ENCODE results near the gene TSPAN14.
A peak's percentile ranks its signal among the peaks of the same experiment; 100 is the strongest.

TSPAN14 gene

DNA sequence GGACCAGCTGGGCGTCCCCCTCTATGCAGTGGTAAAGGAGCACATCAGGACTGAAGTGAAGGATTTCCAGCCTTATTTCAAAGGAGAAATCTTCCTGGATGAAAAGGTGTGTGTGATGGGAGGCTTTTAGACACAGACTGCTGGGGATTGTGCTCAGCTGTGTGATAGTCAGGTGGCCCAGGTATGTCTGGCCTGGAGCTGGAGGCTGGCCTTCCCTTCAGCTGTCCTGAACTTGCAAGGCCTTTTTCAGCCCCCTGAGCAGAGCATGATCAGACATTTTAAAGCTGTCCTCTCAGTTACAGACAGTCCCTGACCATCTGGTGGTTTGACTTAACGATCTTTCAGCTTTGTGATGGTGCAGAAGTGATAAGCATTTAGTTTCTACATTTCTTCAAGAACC lies 28.2 kb upstream of the TSPAN14 start:
- DNase-seq: no peak

DNA sequence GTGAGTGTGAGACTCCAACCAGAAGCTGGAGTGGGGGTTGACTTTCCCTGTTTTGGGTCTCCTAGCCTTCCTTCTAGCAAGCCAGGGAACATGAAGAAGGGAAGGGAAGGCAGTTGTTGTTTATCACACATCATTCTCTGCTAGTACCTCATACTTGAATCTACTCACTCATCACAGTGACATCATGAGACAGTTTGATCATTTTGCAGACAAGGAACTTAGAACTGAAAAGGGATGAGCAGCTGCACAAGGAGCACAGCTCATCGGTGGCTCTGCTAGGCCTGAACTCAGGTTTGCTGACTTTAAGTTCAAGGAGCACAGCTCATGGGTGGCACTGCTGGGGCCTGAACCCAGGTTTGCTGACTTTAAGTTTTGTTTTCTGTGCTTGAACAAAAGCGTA lies 26.6 kb upstream of the TSPAN14 start:
- no peak for DNase-seq

GRCh38 chr10:80429521-80429973 lies 24.6 kb upstream of the TSPAN14 start:
- DNase-seq: no peak

- no peak for DNase-seq
These were observed 21.0 kb upstream of the TSPAN14 start for GRCh38 chr10:80433134-80433533.

DNA sequence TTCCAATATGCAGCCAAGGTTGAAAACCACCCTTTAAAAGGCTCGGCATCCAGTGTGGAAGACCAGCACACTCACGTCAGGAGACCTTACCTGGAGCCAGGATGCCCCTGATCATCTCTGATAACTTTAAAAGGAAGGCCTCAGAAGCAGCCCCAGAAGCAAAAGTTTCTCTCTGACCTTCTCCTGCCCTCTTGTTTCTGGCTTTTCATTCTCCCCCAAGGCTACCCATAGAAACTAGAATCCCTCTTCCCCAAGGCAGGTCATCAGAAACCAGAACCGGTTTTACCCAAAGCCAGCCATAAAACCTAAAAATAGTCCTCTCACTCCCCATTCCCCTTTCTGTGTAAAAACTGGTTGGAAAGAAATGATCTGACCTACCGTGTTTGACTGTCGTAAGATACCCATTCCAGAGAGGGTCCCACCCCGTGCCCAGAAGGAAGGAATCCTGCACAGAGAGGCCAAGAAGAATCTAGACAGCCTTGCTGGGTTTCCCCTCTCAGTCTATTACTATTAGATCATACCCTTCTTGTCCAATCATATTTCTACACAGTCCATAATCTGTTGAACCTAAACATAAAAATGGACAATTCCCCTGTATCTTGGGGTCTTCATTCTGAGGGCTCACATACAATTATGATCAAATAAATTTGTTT lies 17.5 kb upstream of the TSPAN14 start:
- no peak for DNase-seq

DNA sequence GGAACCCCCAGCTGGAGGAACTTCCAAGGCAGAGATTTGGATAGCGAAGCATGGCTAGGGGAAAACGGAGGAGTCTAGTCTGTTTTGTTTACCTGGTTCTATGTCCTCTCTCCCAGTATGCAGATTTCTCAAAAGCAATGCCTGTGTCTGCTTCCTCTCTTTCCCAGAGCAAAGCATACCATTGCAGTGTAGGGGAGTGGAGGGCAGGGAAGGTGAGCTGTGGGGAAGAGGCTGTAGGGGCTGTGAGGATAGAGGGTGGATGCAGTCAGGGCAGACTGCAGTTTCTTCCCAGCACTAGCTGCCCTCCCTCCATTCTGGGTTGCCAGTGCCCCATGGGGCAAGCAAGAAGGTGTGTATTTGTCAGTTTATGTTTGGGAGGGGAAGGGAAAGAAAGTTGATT lies 16.9 kb upstream of the TSPAN14 start:
- DNase-seq: no peak

DNA sequence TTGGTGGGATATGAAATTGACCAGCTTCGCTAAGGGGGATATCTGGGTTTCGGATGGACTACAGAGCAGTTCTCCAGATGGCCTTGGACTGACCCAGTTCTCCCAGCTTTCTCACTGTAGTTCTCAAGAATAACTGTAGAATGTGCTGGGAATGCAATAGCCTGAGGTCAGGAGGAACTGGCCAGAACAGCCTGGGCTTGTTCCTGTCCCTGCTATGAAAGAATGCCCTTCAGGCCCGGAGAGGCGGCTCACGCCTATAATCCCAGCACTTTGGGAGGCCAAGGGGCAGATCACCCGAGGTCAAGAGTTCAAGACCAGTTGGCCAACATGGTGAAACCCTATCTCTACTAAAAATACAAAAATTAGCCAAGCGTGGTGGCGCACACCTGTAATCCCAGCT lies 12.3 kb upstream of the TSPAN14 start:
- DNase-seq: no peak

DNA sequence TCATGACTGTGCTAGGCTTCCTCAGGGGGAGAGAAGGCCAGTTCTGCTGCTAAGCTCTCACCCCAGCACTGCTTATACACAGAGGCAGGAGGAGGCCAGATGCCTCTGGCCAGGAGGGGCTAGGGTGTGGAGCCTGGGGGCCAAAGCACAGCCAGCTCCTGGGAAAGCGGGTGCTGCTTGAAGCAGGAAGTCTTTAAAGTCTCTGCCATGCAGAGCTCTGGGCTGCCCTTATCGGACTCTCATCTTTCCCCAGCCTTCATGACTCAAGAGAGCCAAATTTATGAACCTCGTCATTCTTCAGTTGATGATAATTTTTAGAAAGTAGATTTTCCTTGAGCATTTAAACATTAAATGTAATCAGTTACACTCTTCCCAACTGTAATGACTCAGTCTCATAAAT lies 11.2 kb upstream of the TSPAN14 start:
- DNase-seq: no peak

DNA sequence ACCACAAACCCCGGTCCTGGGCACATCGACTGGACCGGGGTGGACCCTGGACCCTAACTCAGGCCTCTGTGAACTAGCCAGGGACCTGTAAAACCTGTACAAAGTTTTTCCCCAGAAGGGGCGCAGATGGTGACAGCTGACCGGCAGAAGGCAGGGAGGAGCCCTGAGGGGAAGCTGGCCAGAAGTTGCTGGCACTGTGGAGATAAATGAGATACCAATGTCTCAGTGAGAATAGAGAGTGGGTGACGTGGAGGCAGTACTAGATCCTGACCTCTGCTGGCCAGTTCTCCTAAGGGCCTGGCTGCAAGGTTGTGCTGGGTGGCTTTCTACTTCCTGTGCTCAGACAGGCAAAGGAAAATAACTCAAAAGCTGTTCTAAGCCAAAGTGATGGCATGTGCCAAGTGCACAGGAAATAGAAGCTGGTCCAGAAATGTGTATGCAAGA lies 10.6 kb upstream of the TSPAN14 start:
- DNase-seq: no peak

GRCh38 chr10:80444124-80444523 lies 10.0 kb upstream of the TSPAN14 start:
- no peak for DNase-seq

DNA sequence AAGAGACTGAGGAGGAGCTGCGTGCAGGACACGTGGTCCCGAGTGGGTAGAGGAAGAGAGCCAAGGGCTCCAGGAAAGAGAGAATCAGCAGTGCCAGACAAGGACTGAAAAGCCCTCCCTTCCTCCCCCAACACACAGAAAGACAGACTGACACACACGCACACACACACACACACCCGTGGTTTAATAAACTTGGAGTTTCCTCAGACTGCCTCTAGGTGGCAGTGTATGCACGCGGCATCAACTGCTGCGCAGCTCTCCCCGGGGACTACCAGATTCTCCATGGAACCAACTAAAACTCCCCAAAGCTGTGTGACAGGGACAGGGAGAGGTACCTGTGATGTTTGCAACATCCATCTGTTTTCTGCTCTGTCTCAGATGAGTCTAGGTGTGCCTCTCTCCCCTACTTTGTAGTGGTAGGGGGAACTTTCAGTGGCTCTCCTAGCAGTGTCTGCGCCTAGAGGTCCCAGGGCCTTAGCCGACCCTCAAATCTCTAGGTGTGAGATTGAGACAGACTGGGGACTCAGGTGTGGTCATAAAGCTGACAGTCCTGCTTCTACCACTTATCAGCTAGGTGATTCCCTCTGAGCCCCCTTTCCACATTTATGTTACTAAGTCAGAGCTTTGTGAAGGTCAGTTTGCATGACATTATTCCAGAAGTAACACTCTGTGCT lies 9.3 kb upstream of the TSPAN14 start:
- peak; percentile 17 for DNase-seq

GRCh38 chr10:80447436-80448190 lies 6.5 kb upstream of the TSPAN14 start:
- DNase-seq: no peak

DNA sequence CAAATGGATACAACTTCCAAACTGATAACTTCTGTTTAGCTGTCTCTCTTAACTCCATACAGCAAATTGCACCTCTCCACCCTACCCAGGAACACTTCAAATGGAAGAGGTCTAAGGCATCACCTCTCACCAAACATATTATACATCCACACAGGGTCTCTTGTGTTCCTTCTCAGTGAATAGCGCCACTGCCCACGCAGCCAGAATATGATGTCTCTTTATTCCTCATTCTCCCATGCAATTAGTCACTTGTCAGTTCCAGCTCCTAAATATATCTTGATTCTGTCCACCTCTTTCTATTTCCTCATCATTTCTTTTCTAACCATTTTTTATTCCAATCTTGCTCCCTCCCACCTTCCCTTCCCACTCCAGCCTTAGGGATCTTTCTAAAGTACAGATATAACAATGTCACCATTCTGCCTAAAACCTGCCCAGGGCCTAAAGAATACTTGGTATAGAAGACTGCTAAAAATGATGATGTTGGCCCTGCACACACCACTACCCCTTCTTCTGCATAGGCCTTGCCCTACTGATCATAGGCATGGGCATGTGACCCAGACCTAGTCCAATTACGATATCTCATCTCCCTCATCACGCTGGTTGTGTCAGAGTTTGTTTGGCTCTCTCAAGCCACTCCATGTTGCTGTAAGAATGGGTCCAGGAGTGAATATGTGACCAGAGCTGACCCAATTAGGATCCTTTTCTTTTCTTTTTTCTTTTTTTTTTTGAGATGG lies 5.7 kb upstream of the TSPAN14 start:
- no peak for DNase-seq

- no peak for DNase-seq
These were observed 4.6 kb upstream of the TSPAN14 start for GRCh38 chr10:80449520-80449919.

DNA sequence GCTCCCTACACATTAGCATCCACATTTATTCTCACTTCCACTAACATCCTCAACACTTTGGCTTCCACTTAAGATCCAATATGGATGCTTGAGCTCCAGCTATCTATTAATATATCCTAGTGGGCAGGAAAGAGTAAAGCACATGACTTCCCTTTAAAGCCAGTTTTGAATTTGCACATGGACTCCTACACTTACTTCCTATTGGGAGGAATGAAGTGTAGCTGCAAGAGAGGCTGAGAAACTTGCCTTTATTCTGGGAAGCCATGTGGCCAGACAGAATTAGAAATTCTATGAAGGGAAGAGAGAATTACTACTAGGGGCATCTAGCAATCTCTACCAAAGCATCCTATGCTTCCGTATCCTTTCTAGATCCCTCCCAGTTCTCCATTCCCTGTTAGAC lies 3.0 kb upstream of the TSPAN14 start:
- no peak for DNase-seq

GRCh38 chr10:80452069-80452468 lies 2.0 kb upstream of the TSPAN14 start:
- DNase-seq: no peak

- DNase-seq: no peak
These were observed 1.5 kb upstream of the TSPAN14 start for GRCh38 chr10:80452640-80453039.

DNA sequence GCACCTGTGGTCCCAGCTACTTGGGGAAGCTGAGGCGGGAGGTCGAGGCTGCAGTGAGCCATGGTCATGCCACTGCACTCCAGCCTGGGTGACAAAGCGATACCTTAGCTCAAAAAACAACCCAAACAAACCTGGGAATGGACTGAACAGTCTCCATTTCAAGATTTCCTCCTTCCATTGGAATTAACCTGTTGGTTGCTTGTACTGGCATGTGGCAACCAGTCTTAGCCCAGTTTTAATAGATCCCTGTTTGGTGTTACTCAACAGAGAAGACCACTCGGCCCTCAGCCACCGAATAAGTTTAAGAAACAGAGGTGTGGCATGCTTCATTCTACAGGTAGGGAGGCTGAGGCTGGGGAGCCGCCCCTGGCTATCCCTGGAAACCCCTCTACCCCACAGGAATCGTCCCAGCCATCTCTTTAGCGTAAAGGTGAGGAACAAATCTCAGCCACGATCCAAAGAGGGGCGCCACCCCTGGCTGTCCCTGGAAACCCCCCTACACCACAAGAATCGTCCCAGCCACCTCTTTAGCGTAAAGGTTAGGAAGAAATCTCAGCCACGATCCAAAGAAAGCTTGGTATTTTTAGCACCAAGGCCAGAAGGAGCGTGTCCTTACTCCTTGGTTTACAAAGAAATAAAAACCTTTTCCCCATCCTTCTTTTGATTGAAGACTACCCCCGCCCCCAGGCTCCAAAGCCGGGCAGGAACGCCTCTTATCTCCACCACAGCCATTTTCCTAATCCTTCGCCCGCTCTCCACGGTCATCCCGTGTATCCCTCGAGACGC lies 861 bp upstream of the TSPAN14 start:
- DNase-seq: peak; percentile 26

DNA sequence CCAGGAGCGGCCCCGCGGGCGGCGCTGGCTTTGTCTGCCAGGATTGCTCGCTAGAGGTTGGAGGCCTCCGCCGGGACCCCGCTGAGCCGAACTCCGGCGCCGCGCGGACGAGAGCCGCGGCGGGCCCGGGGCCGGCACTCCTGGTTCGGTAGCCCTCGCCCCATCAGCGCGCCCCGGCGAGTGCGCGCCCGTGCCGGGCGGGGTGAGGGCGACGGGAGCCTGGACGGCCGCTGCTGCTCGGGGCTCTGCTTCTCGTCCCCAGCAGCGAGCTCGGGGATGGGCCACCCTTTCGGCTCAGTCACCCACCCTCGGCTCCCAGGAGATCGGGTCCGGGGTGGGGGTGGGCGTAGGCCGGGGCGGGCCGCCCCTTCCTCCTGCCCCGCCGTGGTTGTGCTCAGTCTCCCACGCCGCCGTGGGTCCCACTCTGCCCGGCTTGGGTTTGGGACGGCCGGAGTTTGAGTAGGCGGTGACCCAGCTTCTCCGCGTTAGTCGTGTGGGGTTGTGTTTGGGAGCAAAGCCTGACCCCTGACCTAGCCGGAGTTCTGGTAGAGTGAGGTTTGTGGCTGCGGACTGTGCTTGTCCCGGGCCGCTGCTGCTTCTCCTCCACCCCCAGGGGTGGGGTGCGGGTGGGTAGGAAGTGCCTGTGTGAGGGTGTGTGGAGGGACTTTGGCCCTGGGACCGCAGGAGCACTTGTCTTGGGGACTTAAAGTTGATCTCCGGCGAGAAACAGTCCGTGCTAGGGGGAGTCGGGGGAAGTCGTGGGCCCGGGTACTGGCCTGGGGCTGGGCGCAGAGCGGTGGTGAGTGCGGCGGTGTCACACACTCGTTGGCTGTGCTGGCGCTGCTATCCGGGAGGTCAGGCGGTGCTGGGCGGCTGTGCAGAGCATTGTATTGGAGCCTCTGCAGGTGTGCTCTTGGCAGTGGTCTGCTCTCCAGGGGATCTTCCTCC lies 677 bp downstream of the TSPAN14 start:
- no peak for DNase-seq

DNA sequence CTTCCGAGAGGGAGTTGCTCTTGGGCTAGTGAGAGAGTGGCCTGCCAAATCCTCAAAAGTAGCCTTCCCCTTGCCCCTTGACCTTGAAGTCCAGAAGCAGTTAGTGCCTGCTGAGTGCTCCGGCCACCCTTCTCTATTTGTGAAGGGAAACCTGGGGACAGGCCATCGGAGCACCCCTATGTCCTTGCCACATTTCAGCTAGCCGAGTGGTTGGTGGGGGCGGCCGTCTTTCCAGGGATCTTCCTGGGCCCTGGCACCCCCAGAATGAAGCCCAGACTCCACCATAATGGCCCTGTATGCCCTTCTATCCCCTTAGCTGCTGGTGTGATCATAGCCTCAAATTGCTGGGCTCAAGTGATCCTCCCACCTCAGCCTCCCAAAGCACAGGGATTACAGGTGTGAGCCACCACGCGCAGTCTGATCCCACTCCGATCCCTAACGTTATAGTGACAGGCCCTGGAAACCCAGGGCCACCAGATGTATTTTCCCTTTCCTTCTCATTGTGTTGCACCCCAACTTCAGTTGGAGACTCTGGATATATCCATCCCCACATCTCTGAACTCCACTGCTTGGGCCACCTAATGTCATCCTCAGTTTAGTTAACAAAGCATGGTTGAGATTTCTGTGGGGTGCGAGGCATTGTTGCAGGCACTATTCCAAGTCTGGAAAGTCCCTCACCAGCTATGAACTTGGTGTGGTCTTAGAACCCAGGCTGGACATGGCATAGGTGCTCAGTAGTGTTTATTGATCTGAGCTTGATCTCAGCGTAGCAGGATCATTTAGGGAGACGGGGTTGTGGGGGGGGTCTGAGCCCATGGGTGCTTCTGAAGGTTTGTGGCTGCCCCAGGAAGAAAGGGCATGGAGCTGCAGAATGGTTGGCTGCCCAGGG lies 1.6 kb downstream of the TSPAN14 start:
- no peak for DNase-seq

Measured in effector CD8-positive, alpha-beta T cell (primary cell).